Smooth muscle cell of the pulmonary artery (primary cell): ENCODE data around the gene PICALM. TPM values are rescaled to one million over a fixed set of nuclear protein-coding genes. Genes with fewer than 3 reads are reported as not detected.

Source experiments
- total RNA-seq: library from RNA; depleted of rRNA; stranded (reverse); fragments of >200 nt; gene quantifications from 2 replicates; pipeline ENCODE4 v1.2.3, GENCODE V29; 2014

The PICALM gene, protein sequence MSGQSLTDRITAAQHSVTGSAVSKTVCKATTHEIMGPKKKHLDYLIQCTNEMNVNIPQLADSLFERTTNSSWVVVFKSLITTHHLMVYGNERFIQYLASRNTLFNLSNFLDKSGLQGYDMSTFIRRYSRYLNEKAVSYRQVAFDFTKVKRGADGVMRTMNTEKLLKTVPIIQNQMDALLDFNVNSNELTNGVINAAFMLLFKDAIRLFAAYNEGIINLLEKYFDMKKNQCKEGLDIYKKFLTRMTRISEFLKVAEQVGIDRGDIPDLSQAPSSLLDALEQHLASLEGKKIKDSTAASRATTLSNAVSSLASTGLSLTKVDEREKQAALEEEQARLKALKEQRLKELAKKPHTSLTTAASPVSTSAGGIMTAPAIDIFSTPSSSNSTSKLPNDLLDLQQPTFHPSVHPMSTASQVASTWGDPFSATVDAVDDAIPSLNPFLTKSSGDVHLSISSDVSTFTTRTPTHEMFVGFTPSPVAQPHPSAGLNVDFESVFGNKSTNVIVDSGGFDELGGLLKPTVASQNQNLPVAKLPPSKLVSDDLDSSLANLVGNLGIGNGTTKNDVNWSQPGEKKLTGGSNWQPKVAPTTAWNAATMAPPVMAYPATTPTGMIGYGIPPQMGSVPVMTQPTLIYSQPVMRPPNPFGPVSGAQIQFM
- 419 and 440 TPM in 2 replicates for total RNA-seq

DNA sequence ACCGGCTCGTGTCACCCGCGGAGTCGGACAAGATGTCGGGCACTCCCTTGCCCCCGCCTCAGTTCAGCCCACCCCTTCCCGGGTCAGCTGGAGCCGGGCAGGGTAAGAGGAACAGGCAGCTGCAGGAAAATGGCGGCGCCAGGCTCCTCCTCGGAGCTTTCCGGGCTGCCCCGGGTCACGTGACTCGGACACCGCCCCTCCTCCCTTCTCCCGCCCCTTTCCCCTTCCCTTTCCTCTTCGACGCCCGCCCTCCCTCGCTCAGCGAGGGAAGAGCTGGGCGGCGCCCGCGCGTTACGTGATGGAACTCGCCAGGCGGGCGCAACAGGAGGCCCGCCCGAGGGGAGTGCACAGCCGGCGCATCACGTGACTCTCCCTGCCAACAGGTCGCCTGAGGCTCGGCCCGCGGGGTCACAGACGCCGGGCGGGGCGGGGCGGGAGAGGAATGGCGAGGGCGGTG, at the start of gene PICALM:
Gene PICALM (minus strand): TSS at position 134 of the 457 bp plus-strand sequence. CDS start 304 bp downstream, outside the sequence.

Other genes with a start within 250 kb of the PICALM start
- not detected in 2 replicates for gene CCDC83, start 213.7 kb downstream of the PICALM start, total RNA-seq
- 14.1 and 19.8 TPM in 2 replicates for gene EED, start 175.7 kb upstream of the PICALM start, total RNA-seq
- gene HIKESHI, start 233.2 kb upstream of the PICALM start, total RNA-seq, result 42.2 and 62.8 TPM in 2 replicates